ENCODE results near the gene PDGFA.
"Not testable (repeated sequence)": the region's sequence is repeated elsewhere in the genome, so short reads cannot be mapped to it uniquely, and the experiment has no call there.

PDGFA gene

DNA sequence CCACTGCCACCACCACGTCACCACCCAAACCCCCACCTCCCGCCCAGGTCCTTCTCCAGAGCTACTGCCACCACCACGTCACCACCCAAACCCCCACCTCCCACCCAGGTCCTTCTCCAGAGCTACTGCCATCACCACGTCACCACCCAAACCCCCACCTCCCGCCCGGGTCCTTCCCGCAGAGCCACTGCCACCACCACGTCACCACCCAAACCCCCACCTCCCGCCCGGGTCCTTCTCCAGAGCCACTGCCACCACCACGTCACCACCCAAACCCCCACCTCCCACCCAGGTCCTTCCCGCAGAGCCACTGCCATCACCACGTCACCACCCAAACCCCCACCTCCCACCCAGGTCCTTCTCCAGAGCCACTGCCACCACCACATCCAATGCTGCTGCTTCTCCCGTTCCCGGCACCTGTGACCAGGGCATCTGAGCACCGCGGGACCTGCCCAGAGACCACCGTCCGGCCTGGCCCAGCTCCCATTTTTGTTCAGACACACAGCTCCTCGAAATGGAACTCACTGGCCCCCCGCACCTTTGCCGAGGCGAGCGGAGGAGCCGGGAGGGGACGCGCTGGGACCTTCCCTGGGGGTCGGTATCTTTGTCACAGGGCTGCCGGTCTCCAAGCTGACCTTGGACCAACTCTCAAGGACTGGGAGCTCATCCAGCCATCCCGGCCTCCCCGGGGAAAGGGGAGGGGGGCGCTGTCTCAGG, 32.7 kb upstream of the PDGFA start:
- not testable (repeated sequence) for DNase-seq (ENCODE audit: low spot score)

DNA sequence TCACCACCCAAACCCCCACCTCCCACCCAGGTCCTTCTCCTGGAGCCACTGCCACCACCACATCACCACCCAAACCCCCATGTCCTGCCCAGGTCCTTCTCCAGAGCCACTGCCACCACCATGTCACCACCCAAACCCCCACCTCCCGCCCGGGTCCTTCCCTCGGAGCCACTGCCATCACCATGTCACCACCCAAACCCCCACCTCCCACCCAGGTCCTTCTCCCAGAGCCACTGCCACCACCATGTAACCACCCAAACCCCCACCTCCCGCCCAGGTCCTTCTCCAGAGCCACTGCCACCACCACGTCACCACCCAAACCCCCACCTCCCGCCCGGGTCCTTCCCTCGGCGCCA, 31.9 kb upstream of the PDGFA start:
- DNase-seq (ENCODE audit: low spot score), result not testable (repeated sequence)

DNA sequence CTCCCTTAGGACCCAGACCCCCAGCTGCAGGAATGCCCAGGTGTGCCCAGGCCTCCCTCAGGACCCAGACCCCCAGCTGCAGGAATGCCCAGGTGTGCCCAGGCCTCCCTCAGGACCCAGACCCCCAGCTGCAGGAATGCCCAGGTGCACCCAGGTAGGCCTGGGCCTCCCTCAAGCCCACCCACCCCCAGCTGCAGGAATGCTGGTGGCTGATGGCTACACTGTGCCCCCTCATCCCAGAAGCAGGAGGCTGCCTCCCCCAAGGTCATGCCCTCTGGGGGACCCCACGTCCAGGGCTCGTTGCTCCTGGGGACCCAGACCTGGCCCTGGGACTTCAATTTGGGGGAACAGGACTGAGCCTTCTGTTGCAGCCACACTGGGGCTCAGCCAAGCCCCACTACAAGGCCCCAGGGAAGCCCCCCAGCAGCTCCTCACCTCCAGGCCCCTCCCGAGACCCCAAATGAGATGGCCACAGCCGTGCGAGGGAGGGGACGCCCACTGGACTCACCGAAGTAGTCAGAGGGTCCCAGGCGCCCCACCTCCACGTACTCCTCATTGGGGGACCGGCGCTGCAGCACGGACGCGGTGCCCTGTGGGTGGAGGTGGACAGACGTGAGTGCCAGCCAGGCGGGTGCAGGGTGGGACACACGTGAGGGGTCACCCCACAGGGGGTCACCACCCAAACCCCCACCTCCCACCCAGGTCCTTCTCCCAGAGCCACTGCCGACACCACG, 31.4 kb upstream of the PDGFA start:
- DNase-seq (ENCODE audit: low spot score), result no peak

DNA sequence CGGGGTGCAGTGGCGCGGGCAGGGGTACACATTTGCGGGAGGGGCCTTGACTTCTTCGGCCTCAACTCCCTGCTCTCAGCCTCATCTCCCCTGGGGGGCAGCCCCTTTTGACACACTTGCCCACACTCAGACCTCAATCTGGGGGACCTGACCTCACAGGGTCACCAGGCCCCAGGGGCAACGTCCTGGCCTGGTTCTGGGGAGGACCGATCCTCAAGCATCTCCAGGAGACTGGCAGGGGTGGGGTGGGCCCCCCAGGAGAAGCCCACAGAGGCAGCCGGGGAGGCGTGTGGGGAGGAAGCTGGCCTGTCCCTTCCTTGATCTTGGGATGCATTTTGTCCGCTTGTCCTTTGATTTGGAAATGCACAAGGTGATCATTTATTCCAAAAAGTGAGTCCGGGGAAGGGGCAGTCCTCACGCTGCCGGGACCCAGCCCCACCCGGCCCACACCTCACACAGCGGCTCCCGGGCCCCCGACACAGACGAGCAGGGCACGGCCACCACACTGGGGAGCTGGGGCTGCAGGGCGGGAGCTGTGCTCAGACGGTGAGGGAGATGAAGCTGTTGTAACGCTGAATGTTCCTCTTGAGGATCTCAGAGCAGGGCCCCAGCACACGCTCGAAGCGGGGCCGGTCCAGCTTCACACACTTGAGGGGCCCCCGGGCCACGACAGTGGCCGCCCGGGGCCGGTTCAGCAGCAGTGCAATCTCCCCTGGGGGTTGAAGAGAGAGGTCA, 30.4 kb upstream of the PDGFA start:
- no peak for DNase-seq (ENCODE audit: low spot score)

DNA sequence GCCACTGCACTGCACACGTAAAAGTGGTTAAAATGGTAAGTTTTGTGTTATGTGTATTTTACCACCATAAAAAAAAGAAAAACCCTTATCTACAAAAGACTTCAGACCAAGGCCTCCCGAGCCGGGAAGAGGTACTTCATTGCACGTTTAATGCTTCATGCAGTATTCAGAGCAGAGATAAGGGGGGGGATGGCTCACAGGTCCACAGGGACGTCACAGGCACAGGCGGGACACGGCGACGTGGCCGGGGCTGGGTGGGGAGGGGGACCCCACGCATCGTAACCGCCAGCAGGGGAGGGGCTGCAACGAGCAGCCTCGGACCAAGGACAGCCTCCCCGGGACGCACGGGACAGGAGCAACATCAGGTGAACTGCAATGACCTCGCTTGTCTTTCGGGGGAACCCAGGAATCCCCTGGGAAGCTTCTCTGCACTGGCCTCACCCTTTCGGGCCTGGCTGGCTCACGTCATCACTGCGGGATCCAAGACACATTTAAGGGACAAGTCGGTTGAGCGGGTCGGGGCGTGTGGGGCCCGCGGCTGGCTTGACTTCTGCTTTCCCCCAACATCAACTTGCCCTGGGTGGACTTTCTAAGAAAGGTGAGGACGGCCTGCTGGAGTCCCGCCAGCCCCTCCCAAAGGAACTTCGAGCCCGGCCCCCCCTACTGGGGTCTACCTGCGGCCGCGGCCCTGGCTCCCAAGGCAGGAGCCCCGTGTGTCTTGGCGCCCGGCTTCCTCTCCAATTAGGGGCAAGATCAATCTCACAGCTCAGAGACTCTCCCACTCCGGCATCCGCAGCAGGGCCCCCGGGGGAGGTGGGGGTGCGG, 29.6 kb upstream of the PDGFA start:
- DNase-seq (ENCODE audit: low spot score), result no peak

DNA sequence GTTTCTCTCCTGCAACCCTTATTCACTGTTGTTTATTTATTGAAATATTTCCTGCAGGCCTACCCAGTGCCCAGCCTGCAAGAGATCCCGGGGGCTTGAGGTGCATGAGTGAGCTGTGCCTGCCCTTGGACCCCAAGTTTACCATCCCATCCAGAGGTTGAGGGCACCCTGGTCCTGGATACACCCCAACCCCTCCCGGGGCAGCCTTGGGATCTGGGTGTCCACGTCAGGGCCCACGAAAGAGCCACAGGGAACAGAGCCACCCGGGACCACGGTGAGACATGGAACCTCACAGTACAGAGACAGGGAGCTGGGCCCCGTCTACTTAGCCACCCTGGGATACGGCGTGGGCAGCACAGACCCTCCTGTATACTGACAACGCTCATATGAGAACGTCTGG, 28.8 kb upstream of the PDGFA start:
- no peak for DNase-seq (ENCODE audit: low spot score)

DNA sequence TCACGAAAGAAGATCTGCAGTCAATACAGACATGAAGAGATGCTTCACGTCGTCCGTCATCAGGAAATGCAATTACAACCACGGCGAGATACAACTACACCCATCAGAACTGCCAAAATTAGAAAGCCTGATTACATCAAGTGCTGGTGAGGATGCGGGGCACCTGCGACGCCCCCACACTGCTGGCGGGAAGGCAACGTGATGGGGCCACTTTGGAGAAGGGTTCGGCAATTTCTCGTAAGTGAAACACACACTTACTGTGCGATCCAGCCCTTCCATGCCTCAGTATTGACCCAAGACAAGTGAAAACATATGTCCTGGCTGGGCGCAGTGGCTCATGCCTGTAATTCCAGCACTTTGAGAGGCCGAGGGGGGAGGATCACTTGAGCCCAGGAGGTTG, 25.8 kb upstream of the PDGFA start:
- no peak for DNase-seq (ENCODE audit: low spot score)

DNA sequence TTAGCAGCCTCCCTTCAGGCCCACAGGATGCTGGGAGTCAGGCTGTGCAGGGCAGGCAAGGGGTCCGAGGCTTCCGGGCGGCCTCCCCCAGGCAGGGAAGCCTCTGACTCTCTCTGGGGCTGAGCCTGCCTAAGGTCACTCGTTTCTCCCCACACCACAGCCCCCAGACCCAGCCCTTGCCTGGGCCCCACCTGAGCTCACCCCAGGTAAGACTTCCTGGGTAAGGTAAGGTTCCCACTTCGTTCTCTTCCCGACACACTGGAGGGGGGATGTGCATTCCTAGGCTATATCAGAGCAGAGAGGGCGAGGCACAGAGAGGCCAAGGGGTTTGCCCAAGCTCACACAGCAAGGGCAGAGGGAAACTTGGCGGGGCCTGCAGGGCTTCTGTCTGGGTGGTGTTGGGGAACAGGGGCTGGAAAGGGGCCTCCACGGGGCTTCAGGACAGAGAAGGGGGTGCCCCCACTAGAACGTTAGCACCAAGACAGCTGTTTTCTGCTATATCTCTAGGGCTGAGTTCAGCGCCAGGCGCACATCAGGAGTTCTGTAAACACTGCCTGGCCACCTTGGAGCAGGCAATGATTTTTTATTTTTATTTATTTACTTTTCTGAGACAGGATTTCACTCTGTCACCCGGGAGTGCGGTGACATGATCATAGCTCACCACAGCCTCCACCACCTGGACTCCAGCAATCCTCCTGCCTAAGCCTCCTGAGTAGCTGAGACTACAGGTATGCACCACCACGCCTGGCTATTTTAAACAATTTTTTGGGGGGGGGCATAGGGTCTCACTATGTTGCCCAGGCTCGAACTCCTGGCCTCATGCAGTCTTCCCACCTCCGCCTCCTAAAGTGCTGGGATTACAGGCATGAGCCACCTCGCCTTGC, 24.9 kb upstream of the PDGFA start:
- no peak for DNase-seq (ENCODE audit: low spot score)

DNA sequence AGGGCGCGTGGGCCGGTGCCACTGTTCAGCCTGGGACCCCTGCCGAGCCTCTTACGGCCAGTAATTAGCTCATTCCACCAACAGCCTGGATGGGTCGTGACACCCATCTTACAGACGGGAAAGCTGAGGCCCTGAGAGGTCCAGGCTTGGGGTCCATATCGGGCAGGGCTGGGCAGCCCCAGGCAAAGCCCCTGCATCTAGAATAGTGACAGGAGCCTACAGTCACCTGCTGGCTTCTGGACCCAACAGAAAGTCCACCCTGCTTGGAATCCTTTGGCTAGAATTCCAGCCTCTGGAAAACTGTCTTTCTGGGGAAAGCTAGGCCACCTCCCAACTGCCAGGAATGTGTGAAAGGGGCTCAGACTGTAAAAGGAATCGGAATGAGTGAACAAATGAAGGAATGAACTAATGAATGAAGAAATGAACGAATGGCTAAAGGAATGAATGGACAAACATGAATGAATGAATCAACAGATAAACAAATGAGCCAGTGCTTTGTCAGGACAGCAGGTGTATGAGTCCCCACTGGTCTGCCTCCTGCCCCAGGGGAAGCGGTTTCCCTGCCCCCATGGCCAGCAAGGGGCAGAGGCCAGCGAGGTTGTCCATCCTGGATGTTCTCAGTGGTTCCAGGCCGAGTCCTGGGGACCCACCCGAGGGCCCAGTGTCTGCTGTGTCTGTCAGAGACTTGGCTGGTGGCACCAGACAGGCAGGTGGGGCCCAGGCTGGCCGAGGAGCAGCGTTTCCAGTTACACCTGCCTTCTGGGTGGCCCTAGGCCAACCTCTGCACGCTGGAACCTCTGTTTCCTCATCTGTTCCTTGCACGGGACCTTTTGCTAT, 24.1 kb upstream of the PDGFA start:
- DNase-seq (ENCODE audit: low spot score), result no peak

DNA sequence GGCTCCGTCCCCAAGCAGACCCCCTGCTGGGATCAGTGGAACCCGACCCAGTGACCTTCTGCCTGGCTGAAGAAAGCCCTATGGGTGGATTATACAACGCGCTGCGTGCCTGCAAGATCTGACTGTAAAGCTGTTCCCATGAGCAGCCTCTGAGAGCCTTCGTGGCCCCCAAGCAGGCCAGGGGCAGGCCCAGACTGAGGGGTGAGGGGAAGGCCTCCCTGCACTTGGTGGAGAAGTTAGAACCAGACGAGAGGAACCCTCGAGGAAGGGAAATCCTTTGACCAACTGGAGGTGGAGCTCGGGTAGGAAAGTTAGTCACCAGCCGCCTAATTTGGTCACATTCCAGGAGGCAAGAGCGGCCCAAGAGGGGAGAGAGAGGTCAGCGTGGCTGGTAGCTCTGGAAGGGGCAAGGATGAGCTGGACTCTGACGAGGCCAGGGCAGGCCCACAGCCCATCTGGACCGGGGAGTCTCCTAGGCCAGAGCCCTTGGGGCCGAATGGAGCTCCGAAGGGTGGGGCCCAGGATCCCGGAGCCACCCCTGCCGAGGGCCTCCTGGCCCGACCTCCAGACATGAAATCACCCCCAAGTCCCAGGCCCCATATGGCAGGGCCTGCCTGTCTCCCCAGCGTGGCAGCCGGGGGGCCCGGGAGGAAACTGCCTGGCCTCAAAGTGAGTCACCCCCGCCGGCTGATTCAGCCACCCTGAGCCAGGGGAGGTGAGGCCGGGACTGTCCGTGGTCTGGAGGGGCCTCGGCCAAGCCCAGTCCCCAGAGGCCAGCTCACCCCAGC, 23.3 kb upstream of the PDGFA start:
- DNase-seq (ENCODE audit: low spot score), result no peak

DNA sequence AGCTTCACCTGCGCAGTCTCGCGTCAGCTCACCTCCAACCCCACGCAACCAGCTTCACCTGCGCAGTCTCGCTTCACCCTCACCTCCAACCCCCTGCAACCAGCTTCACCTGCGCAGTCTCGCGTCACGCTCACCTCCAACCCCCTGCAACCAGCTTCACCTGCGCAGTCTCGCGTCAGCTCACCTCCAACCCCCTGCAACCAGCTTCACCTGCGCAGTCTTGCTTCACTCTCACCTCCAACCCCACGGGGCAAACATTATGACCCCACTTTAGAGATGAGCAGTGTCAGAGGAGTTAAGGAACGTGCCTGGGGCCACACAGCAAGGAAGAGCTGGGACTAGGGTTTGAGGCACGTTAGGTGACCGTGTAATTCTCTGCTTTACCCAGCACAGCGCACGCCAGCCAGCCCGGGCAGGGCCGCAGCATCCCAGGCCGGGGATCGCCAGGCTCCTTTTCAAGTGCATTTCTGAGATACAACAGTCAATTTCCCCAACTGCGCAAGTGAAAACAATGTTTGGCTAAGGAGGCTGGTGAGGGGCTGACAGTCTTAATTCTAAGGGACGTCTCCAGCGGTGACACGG, 22.6 kb upstream of the PDGFA start:
- DNase-seq (ENCODE audit: low spot score), result no peak

DNA sequence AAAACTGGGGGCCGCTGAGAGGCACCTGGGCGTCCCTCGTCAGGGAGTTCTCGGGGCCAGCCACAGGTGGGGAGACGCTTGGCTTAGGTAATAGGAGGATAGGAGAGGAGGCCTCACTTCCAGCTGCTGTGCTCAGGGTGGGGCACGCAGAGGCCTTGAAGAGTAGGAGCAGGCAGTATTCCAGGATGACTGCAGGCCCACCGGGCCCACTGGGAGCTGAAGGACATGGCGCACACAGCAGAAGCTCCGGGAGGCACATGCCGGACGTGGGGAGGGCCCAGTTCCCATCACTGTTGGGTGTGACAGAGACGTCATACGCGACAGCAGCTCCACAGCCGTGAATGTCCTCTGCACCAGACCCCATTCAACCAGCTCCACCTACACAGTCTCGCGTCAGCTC, 22.0 kb upstream of the PDGFA start:
- no peak for DNase-seq (ENCODE audit: low spot score)

DNA sequence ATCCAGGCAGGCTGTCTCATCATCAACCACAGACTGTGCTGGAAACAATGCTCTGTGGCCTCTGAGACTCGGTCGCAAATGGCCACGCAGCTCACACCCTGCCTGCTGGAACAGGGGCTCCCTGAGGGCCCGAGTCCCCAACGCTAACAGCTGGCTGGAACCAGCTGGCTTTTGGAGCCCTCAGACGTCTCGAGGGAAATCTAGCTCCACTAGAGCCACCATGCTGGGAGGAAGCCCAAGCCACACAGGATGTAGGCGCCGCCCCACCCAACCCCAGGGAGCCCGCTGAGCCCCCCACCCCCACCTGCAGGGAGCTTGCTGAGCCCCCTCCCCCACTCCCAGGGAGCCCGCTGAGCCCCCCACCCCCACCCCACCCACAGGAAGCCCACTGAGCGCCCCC, 21.4 kb upstream of the PDGFA start:
- DNase-seq (ENCODE audit: low spot score), result no peak

DNA sequence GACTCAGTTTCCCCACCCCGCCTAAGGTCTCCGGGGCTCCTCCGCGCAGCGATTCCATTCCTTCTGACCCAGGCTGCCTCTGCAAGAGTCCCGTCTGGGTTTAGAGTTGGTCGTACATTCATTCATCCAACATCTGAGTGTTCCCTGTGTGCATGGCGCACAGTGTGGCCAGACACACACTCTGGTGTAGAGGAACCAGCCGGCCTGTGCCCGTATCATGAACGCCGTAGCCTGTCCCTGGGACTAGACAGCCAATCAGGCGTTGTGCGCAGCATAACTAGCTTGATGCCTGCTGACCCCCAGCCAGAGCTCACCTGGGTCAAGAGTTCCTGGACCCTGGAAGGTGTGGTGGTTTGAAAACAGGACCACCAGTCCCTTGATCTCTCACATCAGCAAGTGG, 20.9 kb upstream of the PDGFA start:
- DNase-seq (ENCODE audit: low spot score), result no peak

DNA sequence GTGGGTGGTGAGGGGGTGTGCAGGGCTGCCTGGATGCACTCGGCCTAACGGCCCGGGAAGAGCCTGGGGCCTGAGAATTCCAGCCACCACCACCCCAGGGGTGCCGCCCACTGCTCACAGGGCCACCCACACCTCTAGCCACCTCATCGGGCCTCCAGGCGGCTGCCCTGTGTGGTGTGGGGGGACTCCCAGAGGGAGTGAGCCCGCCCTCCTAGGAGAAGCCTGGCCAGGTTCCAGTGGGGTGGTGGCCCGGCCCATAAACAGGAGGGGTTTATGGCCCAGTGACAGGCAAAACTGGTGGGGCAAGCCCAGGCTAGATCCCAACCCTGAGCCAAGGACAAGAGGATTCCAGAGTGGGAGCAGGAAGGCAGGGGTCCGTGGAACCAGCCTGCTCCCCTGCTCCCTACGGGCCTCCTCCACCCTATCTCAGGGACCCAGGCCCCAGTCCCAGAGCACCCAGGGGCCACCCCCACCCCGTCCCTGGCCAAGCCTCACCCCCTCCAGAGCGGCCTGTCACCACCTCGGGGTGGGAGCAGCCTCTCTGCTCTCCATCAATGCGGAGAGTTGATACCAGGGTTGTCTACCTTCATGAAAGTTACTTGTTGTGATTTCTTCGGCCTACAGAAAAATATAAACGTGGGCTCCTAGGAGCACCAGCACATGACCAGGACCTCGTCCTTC, 20.2 kb upstream of the PDGFA start:
- no peak for DNase-seq (ENCODE audit: low spot score)

DNA sequence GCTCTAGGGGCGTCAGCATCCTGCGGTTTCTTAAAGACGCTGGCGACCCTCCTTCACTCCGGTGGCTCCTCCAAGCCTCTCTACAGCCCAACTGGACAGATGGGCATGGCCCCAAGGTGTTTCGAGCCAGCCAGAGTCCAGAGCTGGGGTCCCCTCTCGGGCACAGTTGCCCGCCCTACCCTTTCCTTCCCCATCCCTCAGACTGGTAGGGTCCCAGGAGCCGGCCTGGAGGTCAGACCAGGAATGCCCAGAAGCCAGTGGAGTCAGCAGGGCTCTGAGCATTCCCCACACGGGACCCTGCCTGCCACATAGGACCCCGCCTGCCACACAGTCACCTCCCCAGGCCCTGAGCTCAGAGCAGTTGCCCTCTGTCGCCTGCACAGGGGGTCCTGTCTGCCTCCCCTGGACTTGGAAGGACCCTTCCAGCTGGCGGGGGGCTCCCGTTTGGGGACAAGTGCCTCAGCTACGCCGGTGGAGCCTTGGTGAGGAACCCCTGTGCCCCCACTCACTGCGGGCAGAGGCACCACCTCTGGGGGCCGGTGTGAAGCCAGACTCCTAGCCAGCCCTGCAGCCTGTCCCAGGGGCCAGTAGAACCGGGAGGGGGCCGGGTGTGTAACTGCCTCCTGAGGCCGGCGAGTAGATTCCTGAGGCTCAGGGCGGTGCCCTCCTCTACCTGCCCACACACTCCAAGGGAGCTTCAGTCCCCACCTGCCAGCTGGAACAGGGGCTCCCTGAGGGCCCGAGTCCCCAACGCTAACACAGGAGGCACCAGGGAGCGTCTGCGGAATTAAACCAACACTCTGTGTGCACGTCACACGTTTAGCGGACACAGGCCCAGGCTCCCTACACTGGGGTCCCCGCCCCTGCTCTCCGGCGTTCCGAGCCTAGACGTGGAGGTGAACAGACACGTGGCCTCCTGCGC, 19.4 kb upstream of the PDGFA start:
- DNase-seq (ENCODE audit: low spot score), result no peak

DNA sequence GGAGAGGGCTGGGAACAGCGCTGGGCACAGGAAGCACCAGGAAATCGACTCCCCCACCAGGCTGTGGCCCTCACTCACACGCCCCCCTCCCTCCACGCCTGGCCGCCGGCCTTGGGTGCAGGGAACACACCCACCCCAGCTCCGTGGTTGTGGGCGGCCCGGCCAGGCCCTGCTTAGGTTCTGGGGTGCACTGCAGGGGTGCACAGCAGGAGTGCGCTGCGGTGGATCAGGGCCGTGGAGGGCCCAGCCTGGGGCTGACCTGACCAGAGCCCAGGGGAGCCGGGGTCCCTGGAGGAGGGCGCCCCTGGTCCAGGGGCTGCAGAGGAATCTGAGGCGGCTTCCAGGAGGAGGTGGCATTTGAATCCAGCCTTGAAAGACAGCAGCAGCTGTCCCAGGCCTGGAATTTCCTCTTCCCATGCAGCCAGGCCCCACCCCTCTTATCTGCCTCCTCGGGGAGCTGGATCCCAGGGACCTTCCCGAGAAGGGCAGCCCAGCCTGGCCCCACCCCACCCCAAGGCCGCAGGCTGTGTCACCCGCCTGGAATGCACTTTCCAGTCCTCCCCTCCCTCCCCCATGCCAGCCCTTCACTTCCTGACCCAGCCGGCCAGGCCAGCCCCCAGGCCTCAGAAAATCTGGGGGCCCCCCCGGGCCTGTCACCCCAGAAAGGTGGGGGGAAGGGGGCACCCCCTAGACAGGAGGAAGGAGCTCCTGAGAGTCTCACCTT, 18.4 kb upstream of the PDGFA start:
- no peak for DNase-seq (ENCODE audit: low spot score)

Data from germinal center (tissue), 1 donor.